ENCODE measurements around the gene GRM1.

- TF ChIP-seq POLR2AphosphoS5 (IDR thresholded peaks at IDR 0.05; ENCODE audit: borderline replicate concordance, low read depth, low read length) (no peak), FOXP2 (optimal IDR thresholded peaks at IDR 0.05; ENCODE audit: control extremely low read depth, extremely low read length, insufficient read depth) (no peak)
Observed at GRCh38 chr6:146077992-146078391, 49.1 kb downstream of the GRM1 start.
